Stimulated activated CD4-positive, alpha-beta T cell treated with anti-CD3 and anti-CD28 coated beads, Interleukin-1b, Interleukin-23, amount 100 ng/mL, for 24 hours (primary cell): ENCODE results near the gene ACTR1A.
A peak's percentile ranks its signal among the peaks of the same experiment; 100 is the strongest.
"Not testable (repeated sequence)": the region's sequence is repeated elsewhere in the genome, so short reads cannot be mapped to it uniquely, and the experiment has no call there.

Experiments used
- DNase-seq, 4 experiments: peaks; one replicate each; pipeline ENCODE4 v3.0.0-alpha.2; 2020; ENCODE audit warnings: low read depth in 4 of 4, low spot score in 1 of 4

Gene ACTR1A

GRCh38 chr10:102502337-102503151, at the start of gene ACTR1A:
TSS of gene ACTR1A (minus strand) at chr10:102502712. CDS start at chr10:102502647, 65 bp downstream.
- peak; percentile 87 to 95 (median 90) for DNase-seq

GRCh38 chr10:102550636-102551210, 48.2 kb upstream of the ACTR1A start:
- DNase-seq, result no peak

- DNase-seq, result no peak
Observed at GRCh38 chr10:102549549-102549948, 47.0 kb upstream of the ACTR1A start.

GRCh38 chr10:102546606-102547320, 44.3 kb upstream of the ACTR1A start:
- DNase-seq, result no peak

GRCh38 chr10:102545997-102546396, 43.5 kb upstream of the ACTR1A start:
- no peak for DNase-seq

- no peak for DNase-seq
Observed at GRCh38 chr10:102545265-102545871, 42.9 kb upstream of the ACTR1A start.

GRCh38 chr10:102542800-102543418, 40.4 kb upstream of the ACTR1A start:
- DNase-seq, result no peak

- DNase-seq, result no peak
Observed at GRCh38 chr10:102540023-102540422, 37.5 kb upstream of the ACTR1A start.

- no peak for DNase-seq
Observed at GRCh38 chr10:102538811-102539210, 36.3 kb upstream of the ACTR1A start.

GRCh38 chr10:102537948-102538347, 35.4 kb upstream of the ACTR1A start:
- no peak for DNase-seq

- DNase-seq, result no peak
Observed at GRCh38 chr10:102537367-102537766, 34.9 kb upstream of the ACTR1A start.

- DNase-seq, result no peak
Observed at GRCh38 chr10:102535481-102536147, 33.1 kb upstream of the ACTR1A start.

GRCh38 chr10:102534966-102535365, 32.5 kb upstream of the ACTR1A start:
- DNase-seq, result not testable (repeated sequence)

- DNase-seq, result no peak
Observed at GRCh38 chr10:102534333-102534732, 31.8 kb upstream of the ACTR1A start.

- DNase-seq, result no peak
Observed at GRCh38 chr10:102527546-102527945, 25.0 kb upstream of the ACTR1A start.

- no peak for DNase-seq
Observed at GRCh38 chr10:102524746-102525145, 22.2 kb upstream of the ACTR1A start.

GRCh38 chr10:102523250-102524029, 20.9 kb upstream of the ACTR1A start:
- DNase-seq, result no peak

GRCh38 chr10:102522874-102523249, 20.4 kb upstream of the ACTR1A start:
- no peak for DNase-seq

- no peak for DNase-seq
Observed at GRCh38 chr10:102519246-102519825, 16.8 kb upstream of the ACTR1A start.

GRCh38 chr10:102517553-102517952, 15.0 kb upstream of the ACTR1A start:
- DNase-seq, result no peak
